Measurements from ENCODE around the gene SIVA1.

DNA sequence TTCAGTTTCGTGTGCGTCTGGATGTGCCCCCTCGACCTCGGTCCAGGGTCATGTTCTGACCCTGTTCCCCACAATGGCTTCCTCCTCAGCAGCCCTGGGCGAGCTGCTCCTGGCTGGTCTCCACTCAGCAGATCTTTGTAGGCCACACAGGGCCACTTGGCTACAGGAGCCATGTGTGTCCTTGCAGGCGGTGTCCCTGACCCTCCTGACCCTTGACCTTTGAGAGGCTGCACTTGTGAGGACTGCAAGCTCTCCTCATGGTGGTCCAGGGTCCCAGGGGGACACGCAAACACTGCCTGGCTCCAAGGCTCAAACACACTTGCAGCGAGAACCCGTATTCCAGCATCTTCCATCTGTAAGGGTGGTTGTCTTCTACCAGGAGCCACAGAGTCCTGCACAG lies 7.5 kb upstream of the SIVA1 start:
- no peak for TF ChIP-seq FOXK2 (IDR thresholded peaks at IDR 0.05)
- TF ChIP-seq SP1 (IDR thresholded peaks at IDR 0.05) = no peak
